HPDE6-E6E7 (cell line): ENCODE measurements around the gene CTNNB1.

ENCODE experiments used
- DNase-seq: peaks from one replicate; pipeline ENCODE4 v3.0.0; 2011; ENCODE audit warnings: missing footprints; ENCODE audit errors: extremely low spot score

The CTNNB1 gene

GRCh38 chr3:41198950-41199865, at the start of gene CTNNB1:
Gene CTNNB1 (plus strand): TSS chr3:41199505. CDS start chr3:41224069, 24,564 bp downstream.
- peak; percentile 4 for DNase-seq

GRCh38 chr3:41155834-41156233, 43.5 kb upstream of the CTNNB1 start:
- no peak for DNase-seq

GRCh38 chr3:41158947-41159346, 40.4 kb upstream of the CTNNB1 start:
- DNase-seq: peak; percentile 17

- no peak for DNase-seq
These were observed 39.6 kb upstream of the CTNNB1 start for GRCh38 chr3:41159588-41160189.

- no peak for DNase-seq
These were observed 36.8 kb upstream of the CTNNB1 start for GRCh38 chr3:41162541-41162940.

- DNase-seq: no peak
These were observed 36.3 kb upstream of the CTNNB1 start for GRCh38 chr3:41163006-41163405.

- no peak for DNase-seq
These were observed 35.9 kb upstream of the CTNNB1 start for GRCh38 chr3:41163421-41163820.

GRCh38 chr3:41164777-41165176, 34.5 kb upstream of the CTNNB1 start:
- no peak for DNase-seq

- no peak for DNase-seq
These were observed 31.4 kb upstream of the CTNNB1 start for GRCh38 chr3:41167722-41168497.

- no peak for DNase-seq
These were observed 30.3 kb upstream of the CTNNB1 start for GRCh38 chr3:41169023-41169422.

- no peak for DNase-seq
These were observed 25.1 kb upstream of the CTNNB1 start for GRCh38 chr3:41173926-41174885.

GRCh38 chr3:41175365-41175764, 23.9 kb upstream of the CTNNB1 start:
- no peak for DNase-seq

GRCh38 chr3:41176596-41176995, 22.7 kb upstream of the CTNNB1 start:
- no peak for DNase-seq

- no peak for DNase-seq
These were observed 20.7 kb upstream of the CTNNB1 start for GRCh38 chr3:41178576-41178975.

- no peak for DNase-seq
These were observed 18.9 kb upstream of the CTNNB1 start for GRCh38 chr3:41180396-41180795.

- DNase-seq: no peak
These were observed 16.7 kb upstream of the CTNNB1 start for GRCh38 chr3:41182504-41183059.

GRCh38 chr3:41184394-41184793, 14.9 kb upstream of the CTNNB1 start:
- no peak for DNase-seq

- no peak for DNase-seq
These were observed 13.0 kb upstream of the CTNNB1 start for GRCh38 chr3:41186297-41186696.

GRCh38 chr3:41188306-41188705, 11.0 kb upstream of the CTNNB1 start:
- DNase-seq: no peak

GRCh38 chr3:41190509-41191284, 8.6 kb upstream of the CTNNB1 start:
- DNase-seq: no peak
